ENCODE measurements around the gene KRTAP10-4.
"Not testable (repeated sequence)": the region's sequence is repeated elsewhere in the genome, so short reads cannot be mapped to it uniquely, and the experiment has no call there.

KRTAP10-4 gene

GRCh38 chr21:44573630-44574456 lies at the start of gene KRTAP10-4:
TSS of gene KRTAP10-4 (plus strand) at chr21:44573729. CDS start at chr21:44573759, 30 bp downstream.
- DNase-seq: not testable (repeated sequence)

- DNase-seq: no peak
Observed at GRCh38 chr21:44524414-44525371, 48.8 kb upstream of the KRTAP10-4 start.

DNA sequence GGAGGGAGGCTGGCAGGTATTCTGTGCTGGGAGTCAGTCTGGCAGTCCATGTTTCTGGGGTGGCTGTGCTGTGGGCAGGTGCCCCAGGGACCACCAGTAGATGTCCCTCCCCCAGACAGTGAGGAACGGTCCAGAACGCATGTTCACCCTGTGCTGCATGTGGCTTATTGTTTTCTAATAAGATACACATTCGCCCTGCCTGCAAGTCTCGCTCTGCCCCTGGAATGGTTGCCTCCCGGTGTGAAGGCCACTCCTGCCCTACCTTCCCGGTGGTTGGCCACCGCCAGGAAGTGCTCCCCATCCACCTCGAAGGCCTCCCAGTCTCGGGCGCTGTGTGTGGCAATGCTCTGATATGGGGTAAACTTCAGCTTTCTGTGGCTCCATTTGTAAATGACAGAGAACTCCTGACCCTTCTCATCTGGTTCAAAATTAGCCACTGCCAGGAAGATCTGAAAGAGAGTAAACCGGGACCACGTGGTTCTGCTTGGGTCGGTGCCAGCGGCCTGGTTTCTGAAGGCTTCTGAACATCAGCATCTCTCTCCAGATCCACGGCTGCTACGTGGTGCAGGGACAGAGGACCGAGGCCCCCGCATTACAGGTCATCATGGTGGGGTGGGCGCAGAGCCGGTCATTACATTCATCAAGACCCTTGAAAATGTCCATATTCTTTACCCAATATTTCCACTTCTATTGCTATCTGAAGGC lies 48.0 kb upstream of the KRTAP10-4 start:
- no peak for DNase-seq

DNA sequence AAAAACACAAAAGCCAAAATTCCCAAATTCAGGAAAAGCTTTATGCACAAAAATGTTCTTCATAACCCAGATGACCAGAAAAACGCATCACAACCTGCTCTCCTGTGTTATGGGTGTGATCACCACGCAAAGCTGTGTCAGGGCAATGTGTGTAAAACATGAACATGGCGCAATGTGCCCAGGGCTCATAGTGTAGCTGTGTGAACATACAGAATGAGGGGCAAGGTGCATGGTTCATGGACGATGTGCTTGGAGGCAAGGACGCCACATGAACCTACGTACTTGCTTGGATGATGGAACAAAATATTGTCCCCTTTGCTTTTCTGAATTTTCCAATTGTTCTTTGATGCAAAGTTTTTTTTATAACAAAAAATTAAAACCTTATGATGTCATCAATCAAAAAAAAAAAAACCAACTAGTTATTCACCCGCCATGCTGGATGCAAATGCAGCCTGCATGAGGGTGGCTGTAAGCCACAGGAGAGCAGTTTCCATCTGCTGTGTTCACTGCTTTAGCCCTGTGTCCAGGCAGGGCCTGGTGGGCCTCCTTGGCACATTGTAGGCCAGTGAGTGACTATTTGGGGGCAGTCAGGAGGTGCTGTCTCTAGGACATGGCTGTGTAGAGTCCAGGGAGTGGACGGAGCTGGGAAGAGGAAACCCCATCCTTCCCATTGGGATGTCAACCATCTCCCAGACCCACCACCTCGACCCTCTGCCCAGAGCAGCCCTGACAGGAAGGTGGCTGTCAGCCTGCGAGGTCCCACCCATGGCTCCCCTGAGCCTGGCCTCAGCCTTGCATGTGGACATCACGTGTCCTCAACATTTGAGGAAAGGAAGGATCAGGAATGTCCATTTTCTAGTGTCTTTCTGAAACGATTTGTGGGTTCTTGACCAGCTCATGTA lies 47.2 kb upstream of the KRTAP10-4 start:
- DNase-seq: no peak

- no peak for DNase-seq
Observed at GRCh38 chr21:44527156-44527982, 46.2 kb upstream of the KRTAP10-4 start.

- DNase-seq: no peak
Observed at GRCh38 chr21:44527983-44528633, 45.4 kb upstream of the KRTAP10-4 start.

DNA sequence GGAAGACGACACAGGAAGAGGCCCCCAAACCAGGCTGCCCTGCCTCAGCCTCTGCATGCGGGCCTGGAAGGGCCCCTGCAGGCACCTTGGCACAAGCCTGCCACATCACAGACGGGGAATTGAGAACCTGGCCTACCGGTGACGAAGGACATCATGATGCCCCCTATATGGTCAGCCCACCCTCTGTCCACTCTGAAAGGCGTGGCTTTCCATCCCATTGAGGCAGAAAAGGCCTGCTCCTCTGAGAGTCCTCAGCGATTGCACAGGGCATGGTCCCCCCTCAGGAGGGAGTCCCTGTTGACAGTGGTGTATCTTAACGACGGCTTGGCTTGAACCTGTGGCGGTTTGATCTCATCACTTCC lies 44.9 kb upstream of the KRTAP10-4 start:
- DNase-seq: no peak

DNA sequence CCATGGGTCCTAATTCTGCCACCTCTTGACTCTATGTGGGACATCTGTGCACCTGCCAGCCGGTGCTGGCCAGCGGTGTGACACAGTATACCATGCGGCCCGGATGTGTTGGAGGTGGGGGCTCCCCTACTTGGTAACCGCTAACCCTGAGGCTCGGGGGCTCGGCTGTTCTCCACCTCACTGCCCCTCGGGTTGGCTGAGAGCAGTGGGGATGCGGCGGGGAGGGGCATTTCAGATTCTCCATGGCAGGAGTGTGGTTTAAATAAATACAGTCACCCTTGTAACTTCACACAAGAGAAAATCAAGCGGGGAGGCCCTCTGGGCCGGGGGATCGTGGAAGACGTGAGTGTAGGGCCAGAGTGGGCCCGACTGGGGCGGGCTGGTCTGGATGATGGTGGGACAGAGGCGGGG lies 44.5 kb upstream of the KRTAP10-4 start:
- no peak for DNase-seq

GRCh38 chr21:44529503-44530125 lies 43.9 kb upstream of the KRTAP10-4 start:
- DNase-seq: no peak

DNA sequence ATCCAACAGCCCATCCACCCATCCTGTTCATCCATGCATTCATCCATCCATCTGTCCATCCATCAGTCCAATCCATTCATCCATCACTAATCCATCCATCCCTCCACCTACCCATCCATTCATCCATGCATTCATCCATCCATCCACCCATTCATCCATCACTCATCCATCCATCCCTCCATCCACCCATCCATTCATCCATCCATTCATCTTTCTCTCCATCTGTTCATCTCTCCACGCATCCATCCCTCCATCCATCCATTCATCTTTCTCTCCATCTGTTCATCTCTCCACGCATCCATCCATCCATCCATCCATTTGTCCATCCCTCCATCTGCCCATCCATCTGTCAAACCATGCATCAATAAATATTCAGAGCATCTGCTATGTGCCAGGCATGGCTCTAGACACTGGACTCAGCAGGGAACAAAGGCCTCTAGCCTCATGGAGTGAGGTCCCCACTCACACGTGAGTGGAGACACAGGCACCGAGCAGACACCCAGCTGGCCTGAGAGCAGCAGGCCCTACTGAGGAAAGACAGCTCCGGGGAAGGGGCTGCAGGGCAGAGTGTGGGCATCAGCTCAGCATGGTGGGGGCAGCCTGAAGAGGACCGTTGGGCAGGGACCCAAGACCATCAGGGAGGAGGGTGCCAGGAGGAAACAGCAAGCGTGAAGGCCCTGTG lies 43.2 kb upstream of the KRTAP10-4 start:
- no peak for DNase-seq

GRCh38 chr21:44530903-44531605 lies 42.5 kb upstream of the KRTAP10-4 start:
- no peak for DNase-seq

DNA sequence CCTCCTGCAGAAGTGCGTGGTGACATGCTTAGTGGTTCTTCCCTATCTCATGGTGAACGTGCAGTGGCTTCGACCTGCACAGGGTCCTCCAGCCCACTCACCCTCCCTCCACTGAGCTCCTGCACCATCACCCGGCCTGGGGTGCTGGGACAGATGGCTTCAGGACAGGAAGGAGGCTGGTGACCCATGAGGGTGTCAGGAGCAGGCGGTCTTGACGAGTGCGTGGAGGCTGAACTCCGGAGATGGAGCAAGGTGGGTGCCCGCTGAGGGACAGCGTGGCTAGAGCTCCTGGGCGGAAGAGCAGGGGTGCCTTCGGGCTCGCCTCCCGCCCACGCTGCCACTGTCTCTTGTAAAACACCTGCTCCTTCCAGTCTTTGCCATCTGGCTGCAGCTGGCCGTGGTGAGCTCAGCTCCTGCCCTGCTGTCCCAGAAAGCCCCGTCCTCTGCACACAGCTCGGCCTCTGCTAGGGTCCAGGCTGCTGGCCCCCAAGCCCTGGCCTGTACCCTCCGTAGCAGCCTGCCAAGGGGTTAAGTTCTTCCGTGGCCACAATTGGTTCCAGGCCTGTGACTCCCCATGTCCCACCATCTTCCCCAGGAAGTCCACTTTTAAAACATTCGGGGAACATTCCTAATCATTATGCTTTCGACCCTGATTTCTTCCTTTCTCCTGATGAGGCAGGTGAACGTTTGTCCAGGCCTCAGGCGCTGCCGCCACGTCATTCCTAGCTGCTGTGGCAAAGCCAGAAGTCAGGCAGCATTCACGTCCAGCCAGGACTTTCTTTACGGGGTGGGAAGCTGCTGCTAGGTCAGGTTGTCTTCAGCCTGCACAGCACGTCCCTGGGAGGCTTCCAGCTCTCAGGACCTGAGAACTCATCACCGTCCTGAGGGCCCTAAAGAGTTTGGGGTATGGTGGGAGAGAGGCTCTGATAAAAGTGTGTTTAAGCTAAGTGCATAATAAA lies 41.6 kb upstream of the KRTAP10-4 start:
- DNase-seq: no peak

DNA sequence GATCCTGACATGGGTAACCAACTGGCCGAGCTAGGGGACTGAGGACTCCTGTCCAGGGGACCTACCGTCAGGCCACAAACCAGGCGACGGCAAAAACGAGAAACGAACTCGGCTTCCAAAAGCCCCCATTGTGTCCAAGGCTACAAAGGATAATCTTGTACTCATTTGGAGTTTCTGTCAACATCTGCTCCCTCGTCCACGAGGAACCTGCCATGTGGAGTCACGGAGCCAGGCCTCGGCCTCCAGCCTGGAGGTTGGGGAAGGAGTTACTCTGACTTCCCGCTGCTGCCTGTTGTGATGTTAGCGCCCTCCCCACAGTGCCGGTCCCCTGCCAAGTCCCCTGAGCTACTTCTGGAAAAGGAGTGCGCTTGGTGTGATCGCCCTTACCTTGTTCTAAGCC lies 40.8 kb upstream of the KRTAP10-4 start:
- DNase-seq: no peak

DNA sequence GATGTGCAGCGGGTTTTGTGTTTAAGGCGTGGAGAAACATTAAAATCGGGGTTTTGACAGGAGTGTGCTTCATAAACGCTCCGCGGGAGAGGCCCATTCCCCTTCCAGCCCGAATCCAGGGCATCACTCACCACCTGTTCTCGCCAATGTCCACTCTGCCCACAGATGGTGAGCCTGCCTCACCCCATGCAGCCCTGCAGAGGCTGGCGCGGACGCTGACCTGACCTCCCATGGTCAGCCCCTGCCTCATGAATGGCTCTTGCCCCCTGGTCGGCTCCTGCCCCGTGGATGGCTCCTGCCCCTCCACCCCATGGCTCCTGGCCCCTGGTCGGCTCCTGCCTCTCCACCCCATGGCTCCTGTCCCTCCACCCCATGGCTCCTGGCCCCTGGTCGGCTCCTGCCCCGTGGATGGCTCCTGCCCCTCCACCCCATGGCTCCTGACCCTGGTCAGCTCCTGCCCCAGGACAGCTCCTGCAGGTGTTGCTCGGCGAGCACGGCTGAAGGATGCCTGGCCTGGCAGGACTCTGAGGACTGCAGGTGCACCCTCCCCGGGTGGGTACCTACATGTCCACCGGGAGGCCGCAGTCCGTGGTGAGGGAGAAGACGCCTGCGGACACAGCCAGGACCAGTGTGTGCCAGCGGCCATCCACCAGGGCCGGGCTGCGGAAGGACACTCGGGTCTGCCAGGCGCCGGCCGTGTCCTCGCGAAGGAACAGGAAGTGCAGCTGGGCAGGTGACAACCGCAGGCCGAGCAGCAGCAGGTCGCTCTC lies 40.2 kb upstream of the KRTAP10-4 start:
- DNase-seq: no peak

DNA sequence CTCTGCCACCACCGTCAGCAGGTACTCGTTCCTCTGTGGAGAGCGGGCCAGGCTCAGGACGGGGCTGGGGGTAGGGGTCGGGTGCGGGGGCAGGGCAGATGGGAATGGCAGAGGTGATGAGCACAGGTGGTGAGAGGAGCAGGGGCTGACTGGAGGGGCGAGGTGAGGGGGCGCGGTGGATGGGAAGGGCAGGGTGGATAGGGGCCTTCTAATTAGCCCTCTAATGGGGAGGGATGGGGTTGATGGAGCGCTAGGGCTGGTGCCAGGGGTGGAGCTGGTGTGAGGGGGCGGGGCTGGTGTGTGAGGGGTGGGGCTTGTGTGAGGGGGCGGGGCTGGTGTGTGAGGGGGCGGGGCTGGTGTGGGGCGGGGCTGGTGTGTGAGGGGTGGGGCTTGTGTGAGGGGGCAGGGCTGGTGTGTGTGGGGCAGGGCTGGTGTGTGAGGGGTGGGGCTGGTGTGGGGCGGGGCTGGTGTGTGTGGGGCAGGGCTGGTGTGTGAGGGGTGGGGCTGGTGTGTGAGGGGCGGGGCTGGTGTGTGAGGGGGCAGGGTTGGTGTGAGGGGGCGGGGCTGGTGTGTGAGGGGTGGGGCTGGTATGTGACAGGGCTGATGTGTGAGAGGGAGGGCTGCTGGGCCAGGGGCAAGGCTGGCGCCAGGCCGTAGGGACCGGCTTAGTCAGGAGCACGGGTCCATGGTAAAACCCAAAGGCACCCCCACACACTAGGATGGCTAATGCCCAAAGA lies 39.5 kb upstream of the KRTAP10-4 start:
- no peak for DNase-seq

DNA sequence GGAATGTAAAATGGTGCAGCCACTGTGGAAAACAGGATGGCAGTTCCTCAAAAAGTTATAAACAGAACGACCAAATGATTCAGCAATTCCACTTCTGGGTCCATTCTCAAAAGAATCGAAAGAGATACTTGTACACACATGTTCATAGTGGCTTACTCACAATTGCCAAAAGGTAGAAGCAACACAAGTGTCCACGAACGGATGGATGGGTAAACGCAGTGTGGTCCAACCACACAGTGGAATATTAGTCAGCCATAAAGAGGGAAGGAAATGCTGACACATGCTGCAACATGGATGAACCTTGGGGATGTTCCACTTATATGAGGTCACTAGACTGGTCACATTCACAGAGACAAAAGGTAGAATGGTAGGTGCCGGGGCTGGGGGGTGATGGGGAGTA lies 38.8 kb upstream of the KRTAP10-4 start:
- DNase-seq: no peak

All from amniotic stem cell (primary cell).